ENCODE data around the gene CAMK1D. TPM values are rescaled to one million over a fixed set of nuclear protein-coding genes. Genes with fewer than 3 reads are reported as not detected.

Gene CAMK1D
- polyA plus RNA-seq, 2 of the 4 experiments (the other 2 are of a cell fraction), result 6.6 to 12.5 TPM

- no peak overlapping the region for H3K27ac ChIP-seq
- H3K4me2 ChIP-seq, result no peak overlapping the region
- DNase-seq (ENCODE audit: low read depth in 1 of 2, low spot score in 1 of 2), result no peak
- TF ChIP-seq ZFP36 (IDR thresholded peaks at IDR 0.05; ENCODE audit: borderline replicate concordance, partially characterized antibody) (no peak), PHF8 (IDR thresholded peaks at IDR 0.05; ENCODE audit: borderline replicate concordance, low read depth) (no peak), CHD2 (IDR thresholded peaks at IDR 0.05; ENCODE audit: low read length, partially characterized antibody) (no peak), MAFK (IDR thresholded peaks at IDR 0.05; ENCODE audit: partially characterized antibody) (no peak), ZNF302 (CRISPR knock-in tag; IDR thresholded peaks at IDR 0.05) (no peak), HOXB13 (CRISPR knock-in tag; IDR thresholded peaks at IDR 0.05; ENCODE audit: low read depth) (no peak), RAD21 (conservative IDR thresholded peaks at IDR 0.05 in 1 of 2, IDR thresholded peaks at IDR 0.05 in 1 of 2) (no peak), KDM5A (IDR thresholded peaks at IDR 0.05) (no peak), GATA3 (IDR thresholded peaks at IDR 0.05; ENCODE audit: borderline replicate concordance) (no peak), HEYL (CRISPR knock-in tag; IDR thresholded peaks at IDR 0.05) (no peak), SREBF2 (IDR thresholded peaks at IDR 0.05) (no peak), JUN (IDR thresholded peaks at IDR 0.05) (no peak), JUNB (IDR thresholded peaks at IDR 0.05) (no peak)
- TF ChIP-seq, protein P1, sequence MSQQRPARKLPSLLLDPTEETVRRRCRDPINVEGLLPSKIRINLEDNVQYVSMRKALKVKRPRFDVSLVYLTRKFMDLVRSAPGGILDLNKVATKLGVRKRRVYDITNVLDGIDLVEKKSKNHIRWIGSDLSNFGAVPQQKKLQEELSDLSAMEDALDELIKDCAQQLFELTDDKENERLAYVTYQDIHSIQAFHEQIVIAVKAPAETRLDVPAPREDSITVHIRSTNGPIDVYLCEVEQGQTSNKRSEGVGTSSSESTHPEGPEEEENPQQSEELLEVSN (IDR thresholded peaks at IDR 0.05; ENCODE audit: borderline replicate concordance, low read depth), result no peak
- TF ChIP-seq, protein P2, sequence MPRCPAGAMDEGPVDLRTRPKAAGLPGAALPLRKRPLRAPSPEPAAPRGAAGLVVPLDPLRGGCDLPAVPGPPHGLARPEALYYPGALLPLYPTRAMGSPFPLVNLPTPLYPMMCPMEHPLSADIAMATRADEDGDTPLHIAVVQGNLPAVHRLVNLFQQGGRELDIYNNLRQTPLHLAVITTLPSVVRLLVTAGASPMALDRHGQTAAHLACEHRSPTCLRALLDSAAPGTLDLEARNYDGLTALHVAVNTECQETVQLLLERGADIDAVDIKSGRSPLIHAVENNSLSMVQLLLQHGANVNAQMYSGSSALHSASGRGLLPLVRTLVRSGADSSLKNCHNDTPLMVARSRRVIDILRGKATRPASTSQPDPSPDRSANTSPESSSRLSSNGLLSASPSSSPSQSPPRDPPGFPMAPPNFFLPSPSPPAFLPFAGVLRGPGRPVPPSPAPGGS (IDR thresholded peaks at IDR 0.05), result no peak
- ChIA-PET POLR2A (no interaction called here), CTCF (interaction anchor here (0.9 kb wide), 1 partner anchor 13 kb away, joined by 3 read pairs; no protein-coding TSS in a partner anchor)
- no peak overlapping the region for H3K4me3 ChIP-seq
- no peak for FAIRE-seq
- no peak for ATAC-seq
- no peaks in the 10 kb centered on the region for H3K9me3 ChIP-seq
- peaks cover 9% of the 10 kb centered on the region; the same call in 2 of the 3 replicates for H3K4me1 ChIP-seq
- WGBS (ENCODE audit: missing lambda C conversion rate), result 76% methylated on average over 13 of the region's 19 CpGs
These were observed 484.8 kb downstream of the CAMK1D start for GRCh38 chr10:12834116-12834665.

GRCh38 chr10:12834721-12835120 lies 485.4 kb downstream of the CAMK1D start:
- TF ChIP-seq ZSCAN20 (CRISPR knock-in tag; IDR thresholded peaks at IDR 0.05) (no peak), TFCP2L1 (CRISPR knock-in tag; IDR thresholded peaks at IDR 0.05) (no peak), MYC (IDR thresholded peaks at IDR 0.05; ENCODE audit: borderline replicate concordance, low read length) (no peak), HOXA7 (CRISPR knock-in tag; IDR thresholded peaks at IDR 0.05) (no peak), MAFK (IDR thresholded peaks at IDR 0.05; ENCODE audit: partially characterized antibody) (no peak), CBX8 (IDR thresholded peaks at IDR 0.05) (no peak), ZC3H11A (IDR thresholded peaks at IDR 0.05) (no peak), GATA3 (IDR thresholded peaks at IDR 0.05; ENCODE audit: borderline replicate concordance) (no peak), HOXB5 (CRISPR knock-in tag; IDR thresholded peaks at IDR 0.05) (no peak), PBX3 (IDR thresholded peaks at IDR 0.05) (no peak), RFX5 (IDR thresholded peaks at IDR 0.05) (no peak), CTCF (IDR thresholded peaks at IDR 0.05) (no peak), KDM5A (IDR thresholded peaks at IDR 0.05) (no peak), CHD4 (IDR thresholded peaks at IDR 0.05; ENCODE audit: borderline replicate concordance) (no peak), SREBF2 (IDR thresholded peaks at IDR 0.05) (no peak)
- TF ChIP-seq, protein P3, sequence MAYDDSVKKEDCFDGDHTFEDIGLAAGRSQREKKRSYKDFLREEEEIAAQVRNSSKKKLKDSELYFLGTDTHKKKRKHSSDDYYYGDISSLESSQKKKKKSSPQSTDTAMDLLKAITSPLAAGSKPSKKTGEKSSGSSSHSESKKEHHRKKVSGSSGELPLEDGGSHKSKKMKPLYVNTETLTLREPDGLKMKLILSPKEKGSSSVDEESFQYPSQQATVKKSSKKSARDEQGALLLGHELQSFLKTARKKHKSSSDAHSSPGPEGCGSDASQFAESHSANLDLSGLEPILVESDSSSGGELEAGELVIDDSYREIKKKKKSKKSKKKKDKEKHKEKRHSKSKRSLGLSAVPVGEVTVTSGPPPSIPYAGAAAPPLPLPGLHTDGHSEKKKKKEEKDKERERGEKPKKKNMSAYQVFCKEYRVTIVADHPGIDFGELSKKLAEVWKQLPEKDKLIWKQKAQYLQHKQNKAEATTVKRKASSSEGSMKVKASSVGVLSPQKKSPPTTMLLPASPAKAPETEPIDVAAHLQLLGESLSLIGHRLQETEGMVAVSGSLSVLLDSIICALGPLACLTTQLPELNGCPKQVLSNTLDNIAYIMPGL (CRISPR knock-in tag; IDR thresholded peaks at IDR 0.05; ENCODE audit: borderline replicate concordance), result no peak
- TF ChIP-seq, protein P2 (IDR thresholded peaks at IDR 0.05), result no peak
- Histone ChIP-seq H3K4me2 (no peak overlapping the region), H3K4me3 (no peak overlapping the region), H3K4me1 (peaks cover 9% of the 10 kb centered on the region; the same call in 2 of the 3 replicates), H3K9me3 (no peaks in the 10 kb centered on the region), H3K27ac (no peak overlapping the region)
- 70% methylated on average over 10 of the region's 10 CpGs for WGBS (ENCODE audit: missing lambda C conversion rate)
- FAIRE-seq (no peak), ATAC-seq (no peak), DNase-seq (ENCODE audit: low read depth in 1 of 2, low spot score in 1 of 2) (no peak)
- ChIA-PET POLR2A (no interaction called here), CTCF (no interaction called here)
